ENCODE data around the gene RASGRF1.

DNA sequence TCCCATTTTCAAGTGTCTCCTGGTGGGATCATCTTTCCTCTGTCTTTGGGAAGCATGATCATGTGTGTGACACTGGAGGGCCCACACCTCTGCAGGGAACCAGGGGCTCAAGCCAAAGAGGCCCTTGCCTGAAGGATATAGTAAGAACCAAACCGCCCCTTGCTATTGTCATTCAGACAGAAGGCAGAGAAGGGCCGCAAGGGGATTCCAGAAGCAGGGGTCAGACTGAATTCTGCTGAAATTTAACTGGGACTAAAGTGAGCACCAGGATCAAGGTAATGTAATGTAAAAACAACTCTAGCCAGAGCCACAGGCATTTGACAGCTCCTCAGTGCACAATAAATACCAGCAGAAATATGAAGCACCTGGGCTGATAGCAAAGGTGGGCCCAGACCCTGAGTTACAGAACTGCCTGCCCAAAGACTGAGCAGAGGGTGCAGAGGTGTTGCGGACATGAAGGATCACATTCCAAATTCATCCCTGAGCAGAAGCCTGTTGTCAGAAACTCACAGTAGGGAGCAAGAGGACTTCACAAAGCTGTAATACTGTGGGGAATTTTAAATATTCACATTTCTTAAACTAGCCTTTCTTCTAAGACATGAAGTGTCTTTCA, 46.0 kb upstream of the RASGRF1 start:
- no peak for TF ChIP-seq EP300 (IDR thresholded peaks at IDR 0.05)
- TF ChIP-seq, protein P1, sequence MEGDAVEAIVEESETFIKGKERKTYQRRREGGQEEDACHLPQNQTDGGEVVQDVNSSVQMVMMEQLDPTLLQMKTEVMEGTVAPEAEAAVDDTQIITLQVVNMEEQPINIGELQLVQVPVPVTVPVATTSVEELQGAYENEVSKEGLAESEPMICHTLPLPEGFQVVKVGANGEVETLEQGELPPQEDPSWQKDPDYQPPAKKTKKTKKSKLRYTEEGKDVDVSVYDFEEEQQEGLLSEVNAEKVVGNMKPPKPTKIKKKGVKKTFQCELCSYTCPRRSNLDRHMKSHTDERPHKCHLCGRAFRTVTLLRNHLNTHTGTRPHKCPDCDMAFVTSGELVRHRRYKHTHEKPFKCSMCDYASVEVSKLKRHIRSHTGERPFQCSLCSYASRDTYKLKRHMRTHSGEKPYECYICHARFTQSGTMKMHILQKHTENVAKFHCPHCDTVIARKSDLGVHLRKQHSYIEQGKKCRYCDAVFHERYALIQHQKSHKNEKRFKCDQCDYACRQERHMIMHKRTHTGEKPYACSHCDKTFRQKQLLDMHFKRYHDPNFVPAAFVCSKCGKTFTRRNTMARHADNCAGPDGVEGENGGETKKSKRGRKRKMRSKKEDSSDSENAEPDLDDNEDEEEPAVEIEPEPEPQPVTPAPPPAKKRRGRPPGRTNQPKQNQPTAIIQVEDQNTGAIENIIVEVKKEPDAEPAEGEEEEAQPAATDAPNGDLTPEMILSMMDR (IDR thresholded peaks at IDR 0.05), result no peak
